ENCODE measurements around the gene PALS2. TPM values are rescaled to one million over a fixed set of nuclear protein-coding genes. Genes with fewer than 3 reads are reported as not detected.

Gene PALS2
- total and polyA plus RNA-seq, 2 donors from 2014 or later: 5.6 to 35.6 TPM

- Histone ChIP-seq H3K27me3 (ENCODE audit: control insufficient read depth, insufficient read depth, low read length) (no peaks in the 10 kb centered on the region), H3K4me3 (ENCODE audit: low read length in 3 of 3) (no peak overlapping the region), H3K9ac (ENCODE audit: low read length in 3 of 3) (no peak overlapping the region), H3K9me3 (ENCODE audit: control insufficient read depth in 2 of 3, insufficient read depth in 1 of 3, low read length in 3 of 3) (no peaks in the 10 kb centered on the region), H3K4me1 (ENCODE audit: control insufficient read depth in 2 of 3, insufficient read depth in 2 of 3, low read depth in 1 of 3, low read length in 3 of 3) (no peaks in the 10 kb centered on the region), H3K27ac (ENCODE audit: low read depth in 2 of 2, low read length in 2 of 2) (no peak overlapping the region), H3K36me3 (ENCODE audit: control insufficient read depth in 2 of 3, insufficient read depth in 3 of 3, low read length in 3 of 3) (no peaks in the 10 kb centered on the region)
- TF ChIP-seq CTCF (IDR thresholded peaks at IDR 0.05; ENCODE audit: borderline replicate concordance, extremely low read depth, insufficient read depth): no peak
- intact Hi-C loops (cut with DNase I): no loop called here
- DNase-seq: no peak
- FAIRE-seq: no peak
Observed at GRCh38 chr7:24540956-24541355, 32.3 kb upstream of the PALS2 start.

GRCh38 chr7:24545215-24545614 lies 28.0 kb upstream of the PALS2 start:
- intact Hi-C loops (cut with DNase I): no loop called here

GRCh38 chr7:24548390-24548789 lies 24.9 kb upstream of the PALS2 start:
- no peaks in the 10 kb centered on the region for H3K27me3 ChIP-seq (ENCODE audit: control insufficient read depth, insufficient read depth, low read length)
- FAIRE-seq: no peak

More at GRCh38 chr7:24545215-24545614, 28.0 kb upstream of the PALS2 start:
- H3K9ac ChIP-seq (ENCODE audit: low read length in 3 of 3): no peak overlapping the region
- DNase-seq (no peak), FAIRE-seq (no peak)
- H3K4me3 ChIP-seq (ENCODE audit: low read length in 3 of 3): no peak overlapping the region
- no peaks in the 10 kb centered on the region for H3K4me1 ChIP-seq (ENCODE audit: control insufficient read depth in 2 of 3, insufficient read depth in 2 of 3, low read depth in 1 of 3, low read length in 3 of 3)
- H3K9me3 ChIP-seq (ENCODE audit: control insufficient read depth in 2 of 3, insufficient read depth in 1 of 3, low read length in 3 of 3): no peaks in the 10 kb centered on the region
- no peak overlapping the region for H3K27ac ChIP-seq (ENCODE audit: low read depth in 2 of 2, low read length in 2 of 2)
- no peaks in the 10 kb centered on the region for H3K27me3 ChIP-seq (ENCODE audit: control insufficient read depth, insufficient read depth, low read length)
- TF ChIP-seq CTCF (IDR thresholded peaks at IDR 0.05; ENCODE audit: borderline replicate concordance, extremely low read depth, insufficient read depth): no peak
- H3K36me3 ChIP-seq (ENCODE audit: control insufficient read depth in 2 of 3, insufficient read depth in 3 of 3, low read length in 3 of 3): no peaks in the 10 kb centered on the region

More at GRCh38 chr7:24548390-24548789, 24.9 kb upstream of the PALS2 start:
- DNase-seq: no peak
- Histone ChIP-seq H3K4me1 (ENCODE audit: control insufficient read depth in 2 of 3, insufficient read depth in 2 of 3, low read depth in 1 of 3, low read length in 3 of 3) (no peaks in the 10 kb centered on the region), H3K9ac (ENCODE audit: low read length in 3 of 3) (no peak overlapping the region), H3K36me3 (ENCODE audit: control insufficient read depth in 2 of 3, insufficient read depth in 3 of 3, low read length in 3 of 3) (no peaks in the 10 kb centered on the region), H3K27ac (ENCODE audit: low read depth in 2 of 2, low read length in 2 of 2) (no peak overlapping the region), H3K4me3 (ENCODE audit: low read length in 3 of 3) (no peak overlapping the region), H3K9me3 (ENCODE audit: control insufficient read depth in 2 of 3, insufficient read depth in 1 of 3, low read length in 3 of 3) (no peaks in the 10 kb centered on the region)
- no peak for TF ChIP-seq CTCF (IDR thresholded peaks at IDR 0.05; ENCODE audit: borderline replicate concordance, extremely low read depth, insufficient read depth)
- intact Hi-C loops (cut with DNase I): no loop called here
